HG03565 (cell line): ENCODE data around the gene MPL.

Experiments used
- ATAC-seq: cut with Tn5 transposase; IDR thresholded peaks from one replicate; pipeline ENCODE4 v1.9.1; 2021; ENCODE audit warnings: mild to moderate bottlenecking, moderate library complexity; ENCODE audit not compliant: unreplicated experiment

MPL gene

GRCh38 chr1:43337588-43337987 lies at the start of gene MPL:
TSS of gene MPL (plus strand) at chr1:43337818. CDS start at chr1:43337849, 31 bp downstream.
- ATAC-seq: no peak

- ATAC-seq: no peak
Measured at GRCh38 chr1:43288058-43288784, 49.4 kb upstream of the MPL start.

- no peak for ATAC-seq
Measured at GRCh38 chr1:43288785-43289706, 48.6 kb upstream of the MPL start.

GRCh38 chr1:43292216-43292615 lies 45.4 kb upstream of the MPL start:
- no peak for ATAC-seq

GRCh38 chr1:43292679-43293078 lies 44.9 kb upstream of the MPL start:
- no peak for ATAC-seq

GRCh38 chr1:43293176-43293575 lies 44.4 kb upstream of the MPL start:
- ATAC-seq: no peak

GRCh38 chr1:43293896-43294760 lies 43.5 kb upstream of the MPL start:
- no peak for ATAC-seq

- ATAC-seq: no peak
Measured at GRCh38 chr1:43294761-43295160, 42.9 kb upstream of the MPL start.

- ATAC-seq: no peak
Measured at GRCh38 chr1:43296207-43296606, 41.4 kb upstream of the MPL start.

GRCh38 chr1:43298055-43298454 lies 39.6 kb upstream of the MPL start:
- ATAC-seq: no peak

GRCh38 chr1:43299101-43299500 lies 38.5 kb upstream of the MPL start:
- no peak for ATAC-seq

GRCh38 chr1:43300378-43301094 lies 37.1 kb upstream of the MPL start, which contains the start of gene TIE1:
TSS of gene TIE1 (plus strand) at chr1:43300982. CDS start at chr1:43301072, 90 bp downstream.
- ATAC-seq: no peak

- ATAC-seq: no peak
Measured at GRCh38 chr1:43302201-43302600, 35.4 kb upstream of the MPL start.

- no peak for ATAC-seq
Measured at GRCh38 chr1:43302721-43303470, 34.7 kb upstream of the MPL start.

GRCh38 chr1:43303471-43304313 lies 33.9 kb upstream of the MPL start:
- ATAC-seq: no peak

GRCh38 chr1:43304314-43304681 lies 33.3 kb upstream of the MPL start:
- ATAC-seq: no peak

- ATAC-seq: no peak
Measured at GRCh38 chr1:43304771-43305300, 32.8 kb upstream of the MPL start.

GRCh38 chr1:43305461-43305860 lies 32.2 kb upstream of the MPL start:
- no peak for ATAC-seq
